Cardiac muscle cell (in vitro differentiated cells and primary cell): Measurements from ENCODE around the gene OTOR. TPM values are rescaled to one million over a fixed set of nuclear protein-coding genes. Genes with fewer than 3 reads are reported as not detected.
A peak's percentile ranks its signal among the peaks of the same experiment; 100 is the strongest.

Source experiments
- DNase-seq, 2 donors: peaks; one replicate each; pipeline versions ENCODE4 v3.0.0 to v3.0.0-alpha.2; 2010 to 2017; ENCODE audit warnings: low read depth in 1 of 2, low spot score in 1 of 2
- H3K27ac ChIP-seq: fragments of 200-600 bp; sonication (generic); 2 replicates; pipeline ENCODE4 v1.5.1; 2016
- H3K27me3 ChIP-seq: fragments of 200-600 bp; sonication (generic); 2 replicates; pipeline ENCODE4 v1.6.0; 2016; ENCODE audit warnings: control low read depth
- H3K36me3 ChIP-seq: fragments of 200-600 bp; sonication (generic); 2 replicates; pipeline ENCODE4 v1.5.1; 2016; ENCODE audit warnings: control low read depth
- H3K4me1 ChIP-seq: fragments of 200-600 bp; sonication (generic); 2 replicates; pipeline ENCODE4 v1.8.1; 2017; ENCODE audit warnings: low read depth, mild to moderate bottlenecking, mixed run types
- H3K4me3 ChIP-seq: fragments of 200-600 bp; sonication (generic); 2 replicates; pipeline ENCODE4 v1.5.1; 2016; ENCODE audit warnings: mild to moderate bottlenecking
- H3K9me3 ChIP-seq: fragments of 200-600 bp; sonication (generic); 2 replicates; pipeline ENCODE4 v1.5.1; 2017; ENCODE audit warnings: low read depth, mild to moderate bottlenecking, control low read depth
- CTCF ChIP-seq: IDR thresholded peaks from 2 replicates; pipeline ENCODE4 v1.5.1; 2012; ENCODE audit warnings: low read depth, mild to moderate bottlenecking, low read length
- polyA plus RNA-seq: library from polyadenylated mRNA; unstranded; fragments of >200 nt; fragmentation: Nextera tagmentation; extraction: Ambion mirVana; gene quantifications from 2 replicates; pipeline ENCODE4 v1.2.1, GENCODE V29; 2016
- total RNA-seq: library from RNA; depleted of rRNA; stranded (reverse); fragments of >200 nt; gene quantifications from 2 replicates; pipeline ENCODE4 v1.2.3, GENCODE V29; 2016

Gene OTOR
- total and polyA plus RNA-seq, 2 experiments from 2014 or later: not detected

GRCh38 chr20:16708602-16709001, 39.6 kb upstream of the OTOR start:
- Histone ChIP-seq H3K4me3 (no peak overlapping the region), H3K27me3 (no peaks in the 10 kb centered on the region), H3K27ac (no peak overlapping the region), H3K36me3 (no peaks in the 10 kb centered on the region), H3K9me3 (no peaks in the 10 kb centered on the region), H3K4me1 (no peaks in the 10 kb centered on the region)
- DNase-seq: no peak
- no peak for TF ChIP-seq CTCF

GRCh38 chr20:16709017-16709416, 39.1 kb upstream of the OTOR start:
- Histone ChIP-seq H3K27me3 (no peaks in the 10 kb centered on the region), H3K27ac (no peak overlapping the region), H3K4me1 (peaks cover 3% of the 10 kb centered on the region), H3K9me3 (no peaks in the 10 kb centered on the region), H3K4me3 (no peak overlapping the region), H3K36me3 (no peaks in the 10 kb centered on the region)
- TF ChIP-seq CTCF: no peak
- no peak for DNase-seq

GRCh38 chr20:16710781-16711180, 37.4 kb upstream of the OTOR start:
- no peak overlapping the region for H3K27ac ChIP-seq
- no peak for DNase-seq
- peaks cover 11% of the 10 kb centered on the region for H3K4me1 ChIP-seq
- no peaks in the 10 kb centered on the region for H3K9me3 ChIP-seq
- H3K27me3 ChIP-seq: no peaks in the 10 kb centered on the region
- no peak for TF ChIP-seq CTCF
- H3K36me3 ChIP-seq: no peaks in the 10 kb centered on the region
- H3K4me3 ChIP-seq: no peak overlapping the region

GRCh38 chr20:16711661-16712258, 36.4 kb upstream of the OTOR start:
- H3K27me3 ChIP-seq: no peaks in the 10 kb centered on the region
- no peak for TF ChIP-seq CTCF
- H3K36me3 ChIP-seq: no peaks in the 10 kb centered on the region
- peaks cover 11% of the 10 kb centered on the region for H3K4me1 ChIP-seq
- DNase-seq: peak in 1 of 2 donors; percentile 7
- no peak overlapping the region for H3K4me3 ChIP-seq
- H3K9me3 ChIP-seq: no peaks in the 10 kb centered on the region
- no peak overlapping the region for H3K27ac ChIP-seq

- H3K27me3 ChIP-seq: no peaks in the 10 kb centered on the region
- H3K9me3 ChIP-seq: no peaks in the 10 kb centered on the region
- H3K27ac ChIP-seq: no peak overlapping the region
- H3K36me3 ChIP-seq: no peaks in the 10 kb centered on the region
- no peak overlapping the region for H3K4me3 ChIP-seq
- TF ChIP-seq CTCF: no peak
- peaks cover 11% of the 10 kb centered on the region for H3K4me1 ChIP-seq
- no peak for DNase-seq
These were observed 35.6 kb upstream of the OTOR start for GRCh38 chr20:16712511-16712947.

GRCh38 chr20:16713066-16713465, 35.1 kb upstream of the OTOR start:
- H3K9me3 ChIP-seq: no peaks in the 10 kb centered on the region
- TF ChIP-seq CTCF: no peak
- no peaks in the 10 kb centered on the region for H3K27me3 ChIP-seq
- no peaks in the 10 kb centered on the region for H3K36me3 ChIP-seq
- H3K4me3 ChIP-seq: no peak overlapping the region
- H3K27ac ChIP-seq: no peak overlapping the region
- peaks cover 11% of the 10 kb centered on the region for H3K4me1 ChIP-seq
- no peak for DNase-seq
